H1 (cell line): ENCODE results near the gene RASL10A. TPM values are rescaled to one million over a fixed set of nuclear protein-coding genes. Genes with fewer than 3 reads are reported as not detected.

Source experiments
- ASH2L ChIP-seq: fragments of 200-600, 300-600 bp; sonication (generic); IDR thresholded peaks from one replicate; pipeline ENCODE4 v1.7.1; 2017; ENCODE audit warnings: low read length
- CBX5 ChIP-seq: fragments of 300-800, 300-1000 bp; sonication (generic); IDR thresholded peaks from 2 replicates; pipeline ENCODE4 v1.7.1; 2016; ENCODE audit warnings: antibody characterized with exemption, low read length, low read depth
- CTBP2 ChIP-seq: IDR thresholded peaks from 2 replicates; pipeline ENCODE4 v1.7.0; 2011; ENCODE audit warnings: borderline replicate concordance, mild to moderate bottlenecking, moderate library complexity, mixed read lengths, low read length; ENCODE audit not compliant: insufficient read depth, insufficient read length
- GTF2F1 ChIP-seq: IDR thresholded peaks from 2 replicates; pipeline ENCODE4 v1.6.1; 2012; ENCODE audit warnings: low read depth, low read length, improper control_type of control experiment, borderline replicate concordance
- HDAC2 ChIP-seq, 2 experiments: fragments of 300-600 bp in 1 of 2; sonication (generic) in 1 of 2; IDR thresholded peaks; 2 replicates each; pipeline ENCODE4 v1.6.1; 2011 to 2012; ENCODE audit warnings: low read depth in 2 of 2, low read length in 2 of 2, mild to moderate bottlenecking in 2 of 2, moderate library complexity in 2 of 2, borderline replicate concordance in 1 of 2, inconsistent platforms in 1 of 2
- JUN ChIP-seq: IDR thresholded peaks from 2 replicates; pipeline ENCODE4 v1.6.1; 2011; ENCODE audit warnings: low read depth, mild to moderate bottlenecking, improper control_type of control experiment, low read length
- POU5F1 ChIP-seq: IDR thresholded peaks from 2 replicates; pipeline ENCODE4 v1.6.1; 2011; ENCODE audit warnings: low read depth, mild to moderate bottlenecking, low read length, moderate library complexity
- SAP30 ChIP-seq: fragments of 300-600 bp; sonication (generic); IDR thresholded peaks from 2 replicates; pipeline ENCODE4 v1.7.1; 2012; ENCODE audit warnings: low read length, moderate library complexity, mild to moderate bottlenecking, inconsistent platforms; ENCODE audit not compliant: insufficient read depth, insufficient replicate concordance
- SUZ12 ChIP-seq: fragments of 200-600 bp; sonication (generic); IDR thresholded peaks from 2 replicates; pipeline ENCODE4 v1.6.1; 2012; ENCODE audit warnings: mild to moderate bottlenecking, inconsistent platforms, low read length, moderate library complexity, mixed read lengths
- TEAD4 ChIP-seq: IDR thresholded peaks from 2 replicates; pipeline ENCODE4 v1.6.1; 2012; ENCODE audit warnings: low read depth, low read length, inconsistent platforms, mixed read lengths
- polyA plus RNA-seq, 7 experiments: library from polyadenylated mRNA; depleted of rRNA in 3 of 7; stranded (reverse) in 5 of 7; unstranded in 2 of 7; fragments of >200 nt in 5 of 7; fragments of 200-250 nt in 2 of 7; gene quantifications; 1 replicate in 5 of 7; 2 replicates in 1 of 7; 4 replicates in 1 of 7; pipeline versions ENCODE4 v1.2.1 to v1.2.3, GENCODE V29; 2011 to 2013; ENCODE audit warnings: missing spikeins in 2 of 7, mixed read lengths in 2 of 7
- total RNA-seq: library from RNA; stranded (reverse); fragmentation: NEBNext Ultra II Directional; extraction: Animal tissue kit (Norgen Biotek cat#: 25700); gene quantifications from 2 replicates; pipeline ENCODE4 v1.2.1, GENCODE V29; 2021

The RASL10A gene
- total and polyA plus RNA-seq, 2 of the 8 experiments (the other 6 are each of a cell fraction or from before 2014, with no cell fraction given) = 1.1 to 1.5 TPM

DNA sequence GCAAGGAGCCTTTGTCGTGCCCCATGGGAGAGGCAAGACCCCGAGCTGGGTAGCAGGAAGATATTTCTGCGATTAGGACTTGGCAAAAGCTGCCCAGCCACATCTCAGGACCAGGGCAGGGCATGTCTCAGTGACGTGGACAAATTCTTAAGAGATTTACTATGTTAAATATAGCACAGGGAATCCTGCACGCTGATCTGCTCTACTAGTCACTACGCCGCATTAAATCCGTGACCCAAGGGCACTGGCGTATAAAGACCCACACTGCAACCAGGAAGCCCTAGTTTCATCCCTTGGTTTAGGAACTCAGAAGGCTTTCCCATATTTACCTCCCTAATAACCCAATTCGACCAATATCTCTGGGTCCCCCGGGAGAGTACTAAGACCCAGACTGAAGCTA is 37.8 kb upstream of the RASL10A start (continued):
- TF ChIP-seq CTBP2 (no peak), POU5F1 (no peak), ASH2L (no peak), SUZ12 (no peak), CBX5 (no peak), HDAC2 (IDR thresholded peaks at IDR 0.05; ENCODE audit: borderline replicate concordance in 1 of 2, low read depth in 2 of 2, low read length in 2 of 2) (no peak), SAP30 (no peak), GTF2F1 (no peak), TEAD4 (no peak), JUN (no peak)
